Loucy (cell line): ENCODE data around the gene OR8J3.

ENCODE experiments used
- H2AFZ ChIP-seq: fragments of 200-600 bp; sonication (generic); 2 replicates; pipeline ENCODE4 v1.6.0; 2016; ENCODE audit warnings: antibody characterized with exemption, mild to moderate bottlenecking, low read length, moderate library complexity
- H3F3A ChIP-seq: fragments of 200-600 bp; 2 replicates; pipeline ENCODE4 v1.6.0; 2016; ENCODE audit warnings: antibody characterized with exemption, low read depth, mild to moderate bottlenecking
- H3K27me3 ChIP-seq: fragments of 200-600 bp; sonication (generic); 2 replicates; pipeline ENCODE4 v1.6.1; 2014; ENCODE audit warnings: low read length, mild to moderate bottlenecking; ENCODE audit not compliant: insufficient read depth, poor library complexity, severe bottlenecking
- H3K36me3 ChIP-seq: fragments of 200-600 bp; sonication (generic); 2 replicates; pipeline ENCODE4 v1.6.1; 2016; ENCODE audit warnings: low read length; ENCODE audit not compliant: insufficient read depth
- H3K4me1 ChIP-seq: fragments of 200-600 bp; sonication (generic); 2 replicates; pipeline ENCODE4 v1.5.1; 2014; ENCODE audit warnings: low read length, mild to moderate bottlenecking; ENCODE audit not compliant: insufficient read depth, poor library complexity, severe bottlenecking
- H3K4me2 ChIP-seq: fragments of 200-600 bp; sonication (generic); 2 replicates; pipeline ENCODE4 v1.6.0; 2014; ENCODE audit warnings: antibody characterized with exemption, low read length, low read depth, mild to moderate bottlenecking; ENCODE audit not compliant: poor library complexity, severe bottlenecking
- H3K4me3 ChIP-seq: fragments of 200-600 bp; sonication (generic); 2 replicates; pipeline ENCODE4 v1.5.1; 2014; ENCODE audit warnings: low read length, mild to moderate bottlenecking, mixed read lengths; ENCODE audit not compliant: poor library complexity, severe bottlenecking
- H3K79me2 ChIP-seq: fragments of 200-600 bp; sonication (generic); 2 replicates; pipeline ENCODE4 v1.6.1; 2014; ENCODE audit warnings: low read length; ENCODE audit not compliant: insufficient read depth
- H3K9ac ChIP-seq: fragments of 200-600 bp; sonication (generic); 2 replicates; pipeline ENCODE4 v1.6.0; 2014; ENCODE audit warnings: mild to moderate bottlenecking, low read depth, low read length, moderate library complexity; ENCODE audit not compliant: poor library complexity, severe bottlenecking
- H3K9me2 ChIP-seq: fragments of 200-600 bp; sonication (generic); replicated peaks from 2 replicates; pipeline ENCODE4 v1.6.1; 2016; ENCODE audit warnings: low read depth, low read length, mixed read lengths
- H3K9me3 ChIP-seq: fragments of 200-600 bp; sonication (generic); 2 replicates; pipeline ENCODE4 v1.6.1; 2014; ENCODE audit warnings: mild to moderate bottlenecking, antibody characterized with exemption, low read length, low read depth; ENCODE audit not compliant: insufficient read depth
- H4K20me1 ChIP-seq: fragments of 200-600 bp; sonication (generic); 2 replicates; pipeline ENCODE4 v1.6.0; 2014; ENCODE audit warnings: antibody characterized with exemption, low read length, mild to moderate bottlenecking; ENCODE audit not compliant: insufficient read depth, poor library complexity, severe bottlenecking
- EZH2phosphoT487 ChIP-seq: fragments of 200-600 bp; IDR thresholded peaks from 2 replicates; pipeline ENCODE4 v1.6.1; 2018; ENCODE audit warnings: antibody characterized with exemption, mild to moderate bottlenecking, moderate library complexity, borderline replicate concordance
- TF ChIP-seq, protein P1 (sequence below): fragments of 200-600 bp; sonication (generic); conservative IDR thresholded peaks from 2 replicates; pipeline ENCODE4 v1.5.1; 2014; ENCODE audit warnings: mild to moderate bottlenecking, antibody characterized with exemption, low read length

OR8J3 gene

DNA sequence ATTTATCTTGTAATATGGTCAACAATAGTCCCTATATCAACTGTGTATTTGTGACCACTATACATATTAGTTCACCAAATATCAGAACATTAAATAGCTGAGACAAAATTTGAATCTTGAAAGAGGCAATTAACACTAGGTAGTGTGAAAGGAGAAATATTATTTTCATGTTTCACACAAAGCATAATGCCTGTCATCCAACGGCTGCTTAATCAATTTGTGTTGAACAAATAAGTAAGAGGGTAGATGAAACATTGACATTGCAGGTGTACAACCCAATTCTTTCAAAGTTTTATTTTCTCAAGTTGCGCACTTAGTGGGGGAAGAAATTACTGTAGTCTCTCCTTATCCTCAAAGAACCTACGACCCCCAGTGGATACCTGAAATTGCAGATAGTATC lies 50.3 kb downstream of the OR8J3 start:
- TF ChIP-seq, protein P1, sequence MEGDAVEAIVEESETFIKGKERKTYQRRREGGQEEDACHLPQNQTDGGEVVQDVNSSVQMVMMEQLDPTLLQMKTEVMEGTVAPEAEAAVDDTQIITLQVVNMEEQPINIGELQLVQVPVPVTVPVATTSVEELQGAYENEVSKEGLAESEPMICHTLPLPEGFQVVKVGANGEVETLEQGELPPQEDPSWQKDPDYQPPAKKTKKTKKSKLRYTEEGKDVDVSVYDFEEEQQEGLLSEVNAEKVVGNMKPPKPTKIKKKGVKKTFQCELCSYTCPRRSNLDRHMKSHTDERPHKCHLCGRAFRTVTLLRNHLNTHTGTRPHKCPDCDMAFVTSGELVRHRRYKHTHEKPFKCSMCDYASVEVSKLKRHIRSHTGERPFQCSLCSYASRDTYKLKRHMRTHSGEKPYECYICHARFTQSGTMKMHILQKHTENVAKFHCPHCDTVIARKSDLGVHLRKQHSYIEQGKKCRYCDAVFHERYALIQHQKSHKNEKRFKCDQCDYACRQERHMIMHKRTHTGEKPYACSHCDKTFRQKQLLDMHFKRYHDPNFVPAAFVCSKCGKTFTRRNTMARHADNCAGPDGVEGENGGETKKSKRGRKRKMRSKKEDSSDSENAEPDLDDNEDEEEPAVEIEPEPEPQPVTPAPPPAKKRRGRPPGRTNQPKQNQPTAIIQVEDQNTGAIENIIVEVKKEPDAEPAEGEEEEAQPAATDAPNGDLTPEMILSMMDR: no peak
- no peak for TF ChIP-seq EZH2phosphoT487
- no peaks in the 10 kb centered on the region for H3K36me3 ChIP-seq
- no peak overlapping the region for H3K9ac ChIP-seq
- no peaks in the 10 kb centered on the region for H3K27me3 ChIP-seq
- H4K20me1 ChIP-seq: no peaks in the 10 kb centered on the region
- no peaks in the 10 kb centered on the region for H3K9me2 ChIP-seq
- H2AFZ ChIP-seq: no peak overlapping the region
- no peak overlapping the region for H3K4me2 ChIP-seq
- H3K79me2 ChIP-seq: no peaks in the 10 kb centered on the region
- H3F3A ChIP-seq: no peaks in the 10 kb centered on the region
- H3K9me3 ChIP-seq: no peaks in the 10 kb centered on the region
- H3K4me3 ChIP-seq: no peak overlapping the region
- H3K4me1 ChIP-seq: no peaks in the 10 kb centered on the region
